ENCODE data around the gene TRAPPC12.

DNA sequence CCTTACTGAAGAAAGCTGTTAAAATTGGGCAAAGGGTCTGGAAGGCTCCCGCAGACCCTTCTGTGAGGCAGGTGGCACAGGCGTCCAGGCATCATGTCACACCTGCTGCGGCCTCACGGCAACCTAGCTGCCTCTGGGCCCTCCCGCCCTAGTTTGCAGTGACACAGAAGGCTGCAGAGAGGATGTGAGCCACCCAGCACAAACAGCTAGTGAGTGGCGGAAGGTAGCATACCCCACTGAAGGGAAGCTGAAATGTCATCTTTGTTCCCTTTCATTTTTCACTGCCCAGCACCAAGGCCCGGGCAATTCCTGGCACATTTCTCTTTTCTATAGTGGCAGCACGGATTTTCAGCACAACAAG is 53.8 kb downstream of the TRAPPC12 start:
- TF ChIP-seq, protein P1, sequence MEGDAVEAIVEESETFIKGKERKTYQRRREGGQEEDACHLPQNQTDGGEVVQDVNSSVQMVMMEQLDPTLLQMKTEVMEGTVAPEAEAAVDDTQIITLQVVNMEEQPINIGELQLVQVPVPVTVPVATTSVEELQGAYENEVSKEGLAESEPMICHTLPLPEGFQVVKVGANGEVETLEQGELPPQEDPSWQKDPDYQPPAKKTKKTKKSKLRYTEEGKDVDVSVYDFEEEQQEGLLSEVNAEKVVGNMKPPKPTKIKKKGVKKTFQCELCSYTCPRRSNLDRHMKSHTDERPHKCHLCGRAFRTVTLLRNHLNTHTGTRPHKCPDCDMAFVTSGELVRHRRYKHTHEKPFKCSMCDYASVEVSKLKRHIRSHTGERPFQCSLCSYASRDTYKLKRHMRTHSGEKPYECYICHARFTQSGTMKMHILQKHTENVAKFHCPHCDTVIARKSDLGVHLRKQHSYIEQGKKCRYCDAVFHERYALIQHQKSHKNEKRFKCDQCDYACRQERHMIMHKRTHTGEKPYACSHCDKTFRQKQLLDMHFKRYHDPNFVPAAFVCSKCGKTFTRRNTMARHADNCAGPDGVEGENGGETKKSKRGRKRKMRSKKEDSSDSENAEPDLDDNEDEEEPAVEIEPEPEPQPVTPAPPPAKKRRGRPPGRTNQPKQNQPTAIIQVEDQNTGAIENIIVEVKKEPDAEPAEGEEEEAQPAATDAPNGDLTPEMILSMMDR (IDR thresholded peaks at IDR 0.05), result no peak
- TF ChIP-seq POLR2A (IDR thresholded peaks at IDR 0.05), result no peak

Data from thyroid gland (tissue), 4 donors.